Measurements from ENCODE around the gene ZDHHC13.

ZDHHC13 gene

GRCh38 chr11:19185036-19185435 lies 68.1 kb downstream of the ZDHHC13 start:
- TF ChIP-seq REST (IDR thresholded peaks at IDR 0.05; ENCODE audit: insufficient read depth in 1 of 2, low read depth in 2 of 2, low read length in 2 of 2) (no peak), TAF1 (IDR thresholded peaks at IDR 0.05; ENCODE audit: borderline replicate concordance, insufficient read depth, low read length) (no peak), FOXP2 (optimal IDR thresholded peaks at IDR 0.05; ENCODE audit: borderline replicate concordance, extremely low read depth, extremely low read length, insufficient read depth) (no peak), POLR2AphosphoS5 (IDR thresholded peaks at IDR 0.05; ENCODE audit: low read depth, low read length) (no peak), SIN3A (IDR thresholded peaks at IDR 0.05; ENCODE audit: borderline replicate concordance, insufficient read depth, low read length) (no peak)

GRCh38 chr11:19185516-19186052 lies 68.6 kb downstream of the ZDHHC13 start:
- TF ChIP-seq TAF1 (IDR thresholded peaks at IDR 0.05; ENCODE audit: borderline replicate concordance, insufficient read depth, low read length): no peak
- TF ChIP-seq FOXP2 (optimal IDR thresholded peaks at IDR 0.05; ENCODE audit: borderline replicate concordance, extremely low read depth, extremely low read length, insufficient read depth): no peak
- TF ChIP-seq SIN3A (IDR thresholded peaks at IDR 0.05; ENCODE audit: borderline replicate concordance, insufficient read depth, low read length): no peak
- TF ChIP-seq REST (IDR thresholded peaks at IDR 0.05; ENCODE audit: insufficient read depth in 1 of 2, low read depth in 2 of 2, low read length in 2 of 2): no peak
- no peak for TF ChIP-seq POLR2AphosphoS5 (IDR thresholded peaks at IDR 0.05; ENCODE audit: low read depth, low read length)

GRCh38 chr11:19187114-19187832 lies 70.3 kb downstream of the ZDHHC13 start:
- TF ChIP-seq TAF1 (IDR thresholded peaks at IDR 0.05; ENCODE audit: borderline replicate concordance, insufficient read depth, low read length): no peak
- no peak for TF ChIP-seq SIN3A (IDR thresholded peaks at IDR 0.05; ENCODE audit: borderline replicate concordance, insufficient read depth, low read length)
- no peak for TF ChIP-seq POLR2AphosphoS5 (IDR thresholded peaks at IDR 0.05; ENCODE audit: low read depth, low read length)
- no peak for TF ChIP-seq FOXP2 (optimal IDR thresholded peaks at IDR 0.05; ENCODE audit: borderline replicate concordance, extremely low read depth, extremely low read length, insufficient read depth)
- no peak for TF ChIP-seq REST (IDR thresholded peaks at IDR 0.05; ENCODE audit: insufficient read depth in 1 of 2, low read depth in 2 of 2, low read length in 2 of 2)

GRCh38 chr11:19187833-19188258 lies 70.9 kb downstream of the ZDHHC13 start:
- TF ChIP-seq SIN3A (IDR thresholded peaks at IDR 0.05; ENCODE audit: borderline replicate concordance, insufficient read depth, low read length) (no peak), FOXP2 (optimal IDR thresholded peaks at IDR 0.05; ENCODE audit: borderline replicate concordance, extremely low read depth, extremely low read length, insufficient read depth) (no peak), TAF1 (IDR thresholded peaks at IDR 0.05; ENCODE audit: borderline replicate concordance, insufficient read depth, low read length) (no peak), REST (IDR thresholded peaks at IDR 0.05; ENCODE audit: insufficient read depth in 1 of 2, low read depth in 2 of 2, low read length in 2 of 2) (no peak), POLR2AphosphoS5 (IDR thresholded peaks at IDR 0.05; ENCODE audit: low read depth, low read length) (no peak)

Measured in PFSK-1 (cell line).